ENCODE results near the gene TAF10.

DNA sequence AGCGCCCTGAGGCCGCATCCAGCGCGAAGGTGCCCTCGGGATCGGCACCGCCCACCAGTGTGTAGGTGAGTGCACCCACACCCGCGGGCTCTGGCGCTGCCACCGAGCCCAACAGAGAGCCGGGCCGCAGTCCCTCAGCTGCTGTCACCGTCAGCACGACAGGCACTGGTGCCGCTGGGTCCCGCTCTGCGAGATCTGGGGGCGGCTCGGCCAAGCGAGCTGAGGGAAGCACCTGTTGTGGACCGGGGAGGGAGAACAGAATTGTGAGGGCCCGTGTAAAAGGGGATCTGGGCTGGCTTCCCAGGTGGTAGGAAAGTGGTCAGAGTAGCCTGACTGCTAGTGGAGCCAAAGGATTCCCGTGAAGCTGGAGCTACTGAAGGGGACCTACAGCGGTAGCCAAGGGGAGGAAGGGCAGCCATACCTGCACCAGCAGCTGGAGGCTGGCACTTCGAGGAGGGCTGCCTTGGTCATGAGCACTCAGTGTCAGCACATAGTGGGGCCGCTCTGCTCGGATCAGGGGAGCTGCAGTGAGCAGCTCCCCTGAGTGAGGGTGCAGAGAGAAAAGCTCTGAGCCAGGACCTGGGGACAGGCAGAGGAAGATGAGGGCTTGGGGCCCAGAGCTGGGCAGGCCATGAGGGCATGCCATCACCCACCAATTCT lies 18.7 kb upstream of the TAF10 start:
- TF ChIP-seq CTCF (IDR thresholded peaks at IDR 0.05) (no peak), POLR2A (IDR thresholded peaks at IDR 0.05) (no peak), EP300 (IDR thresholded peaks at IDR 0.05) (no peak)
